T-helper 17 cell (primary cell): ENCODE results near the gene SCAF4. TPM values are rescaled to one million over a fixed set of nuclear protein-coding genes. Genes with fewer than 3 reads are reported as not detected.
"Not testable (repeated sequence)": the region's sequence is repeated elsewhere in the genome, so short reads cannot be mapped to it uniquely, and the experiment has no call there.

Source experiments
- ATAC-seq: fragments of 150-1000 bp; cut with Tn5 transposase; 2 replicates; pipeline ENCODE4 v1.10.0; 2021; ENCODE audit warnings: mild to moderate bottlenecking, moderate library complexity
- DNase-seq, 3 donors: peaks; one replicate each; pipeline versions ENCODE4 v3.0.0 to v3.0.0-alpha.2; 2020 to 2021
- H3K9me3 ChIP-seq: one replicate; pipeline ENCODE4 v1.7.0; 2013; ENCODE audit warnings: low read length, mild to moderate bottlenecking; ENCODE audit not compliant: control insufficient read depth, poor library complexity, severe bottlenecking
- H3K27ac Mint-ChIP-seq: one replicate; pipeline ENCODE4 v1.8.0; 2022; ENCODE audit warnings: mild to moderate bottlenecking, moderate library complexity, mixed read lengths
- H3K27me3 Mint-ChIP-seq: one replicate; pipeline ENCODE4 v1.8.0; 2022; ENCODE audit warnings: mixed read lengths
- H3K36me3 Mint-ChIP-seq: one replicate; pipeline ENCODE4 v1.8.0; 2022; ENCODE audit warnings: low read depth, mixed read lengths
- H3K4me1 Mint-ChIP-seq: one replicate; pipeline ENCODE4 v1.8.0; 2022; ENCODE audit warnings: mild to moderate bottlenecking, mixed read lengths
- H3K4me3 Mint-ChIP-seq: one replicate; pipeline ENCODE4 v1.8.0; 2022; ENCODE audit warnings: mild to moderate bottlenecking, moderate library complexity, mixed read lengths
- total RNA-seq, 4 donors: library from RNA in 2 of 4; stranded (reverse) in 2 of 4; gene quantifications; one replicate each; pipeline ENCODE4 v1.2.3 and lab custom pipeline; 2022 to 2026

The SCAF4 gene
- total RNA-seq, 2 donors from 2014 or later, result 53.8 to 61.3 TPM

GRCh38 chr21:31755027-31755426, 23.1 kb upstream of the SCAF4 start:
- H3K36me3 Mint-ChIP-seq, result no peaks in the 10 kb centered on the region
- ATAC-seq (no peak), DNase-seq (no peak)
- no peak overlapping the region for H3K4me3 Mint-ChIP-seq
- no peak overlapping the region for H3K27ac Mint-ChIP-seq
- H3K9me3 ChIP-seq, result no peaks in the 10 kb centered on the region
- no peaks in the 10 kb centered on the region for H3K27me3 Mint-ChIP-seq
- no peaks in the 10 kb centered on the region for H3K4me1 Mint-ChIP-seq

GRCh38 chr21:31754708-31754960, 22.7 kb upstream of the SCAF4 start:
- Mint-ChIP-seq H3K4me3 (no peak overlapping the region), H3K36me3 (no peaks in the 10 kb centered on the region), H3K4me1 (no peaks in the 10 kb centered on the region), H3K27me3 (no peaks in the 10 kb centered on the region), H3K27ac (no peak overlapping the region)
- ATAC-seq (no peak), DNase-seq (no peak)
- no peaks in the 10 kb centered on the region for H3K9me3 ChIP-seq

- no peaks in the 10 kb centered on the region for H3K4me1 Mint-ChIP-seq
- no peaks in the 10 kb centered on the region for H3K9me3 ChIP-seq
- no peak overlapping the region for H3K4me3 Mint-ChIP-seq
- DNase-seq (no peak), ATAC-seq (no peak)
- H3K27ac Mint-ChIP-seq, result no peak overlapping the region
- no peaks in the 10 kb centered on the region for H3K36me3 Mint-ChIP-seq
- no peaks in the 10 kb centered on the region for H3K27me3 Mint-ChIP-seq
Observed at GRCh38 chr21:31753949-31754707, 22.2 kb upstream of the SCAF4 start.

GRCh38 chr21:31752967-31753366, 21.0 kb upstream of the SCAF4 start:
- H3K27me3 Mint-ChIP-seq, result no peaks in the 10 kb centered on the region
- H3K36me3 Mint-ChIP-seq, result no peaks in the 10 kb centered on the region
- DNase-seq (no peak), ATAC-seq (no peak)
- no peak overlapping the region for H3K4me3 Mint-ChIP-seq
- no peaks in the 10 kb centered on the region for H3K9me3 ChIP-seq
- no peaks in the 10 kb centered on the region for H3K4me1 Mint-ChIP-seq
- no peak overlapping the region for H3K27ac Mint-ChIP-seq

- no peak overlapping the region for H3K4me3 Mint-ChIP-seq
- no peaks in the 10 kb centered on the region for H3K4me1 Mint-ChIP-seq
- no peaks in the 10 kb centered on the region for H3K9me3 ChIP-seq
- H3K36me3 Mint-ChIP-seq, result no peaks in the 10 kb centered on the region
- no peak for DNase-seq
- H3K27ac Mint-ChIP-seq, result no peak overlapping the region
- ATAC-seq, result no peak
- no peaks in the 10 kb centered on the region for H3K27me3 Mint-ChIP-seq
Observed at GRCh38 chr21:31752352-31752751, 20.4 kb upstream of the SCAF4 start.

- Mint-ChIP-seq H3K27ac (no peak overlapping the region), H3K27me3 (no peaks in the 10 kb centered on the region), H3K36me3 (peaks cover 2% of the 10 kb centered on the region), H3K4me1 (no peaks in the 10 kb centered on the region), H3K4me3 (no peak overlapping the region)
- no peaks in the 10 kb centered on the region for H3K9me3 ChIP-seq
- ATAC-seq (no peak), DNase-seq (no peak)
Observed at GRCh38 chr21:31750843-31751242, 18.9 kb upstream of the SCAF4 start.

- DNase-seq (no peak), ATAC-seq (no peak)
- Mint-ChIP-seq H3K4me3 (no peak overlapping the region), H3K27me3 (no peaks in the 10 kb centered on the region), H3K27ac (no peak overlapping the region), H3K4me1 (peaks cover 3% of the 10 kb centered on the region), H3K36me3 (peaks cover 2% of the 10 kb centered on the region)
- no peaks in the 10 kb centered on the region for H3K9me3 ChIP-seq
Observed at GRCh38 chr21:31744182-31744800, 12.4 kb upstream of the SCAF4 start.

- DNase-seq (no peak), ATAC-seq (no peak)
- H3K9me3 ChIP-seq, result no peaks in the 10 kb centered on the region
- H3K27me3 Mint-ChIP-seq, result no peaks in the 10 kb centered on the region
- no peak overlapping the region for H3K4me3 Mint-ChIP-seq
- peaks cover 3% of the 10 kb centered on the region for H3K4me1 Mint-ChIP-seq
- peaks cover 2% of the 10 kb centered on the region for H3K36me3 Mint-ChIP-seq
- H3K27ac Mint-ChIP-seq, result no peak overlapping the region
Observed at GRCh38 chr21:31743712-31744111, 11.8 kb upstream of the SCAF4 start.

- H3K36me3 Mint-ChIP-seq, result no peaks in the 10 kb centered on the region
- no peaks in the 10 kb centered on the region for H3K27me3 Mint-ChIP-seq
- no peaks in the 10 kb centered on the region for H3K9me3 ChIP-seq
- ATAC-seq, result no peak
- peaks cover 3% of the 10 kb centered on the region for H3K4me1 Mint-ChIP-seq
- no peak overlapping the region for H3K4me3 Mint-ChIP-seq
- H3K27ac Mint-ChIP-seq, result no peak overlapping the region
- no peak for DNase-seq
Observed at GRCh38 chr21:31741116-31741515, 9.2 kb upstream of the SCAF4 start.

GRCh38 chr21:31737586-31738397, 5.9 kb upstream of the SCAF4 start:
- H3K27me3 Mint-ChIP-seq, H3K27ac Mint-ChIP-seq: not testable (repeated sequence)

GRCh38 chr21:31735511-31735992, 3.6 kb upstream of the SCAF4 start:
- peak overlapping the region; percentile 11 for H3K27ac Mint-ChIP-seq
- H3K9me3 ChIP-seq, result no peaks in the 10 kb centered on the region
- H3K27me3 Mint-ChIP-seq, result no peaks in the 10 kb centered on the region
- peaks cover 3% of the 10 kb centered on the region for H3K4me1 Mint-ChIP-seq
- no peak overlapping the region for H3K4me3 Mint-ChIP-seq
- ATAC-seq, result no peak
- DNase-seq, result no peak
- H3K36me3 Mint-ChIP-seq, result no peaks in the 10 kb centered on the region

More at GRCh38 chr21:31737586-31738397, 5.9 kb upstream of the SCAF4 start:
- H3K9me3 ChIP-seq, H3K36me3 Mint-ChIP-seq, H3K4me3 Mint-ChIP-seq, DNase-seq, H3K4me1 Mint-ChIP-seq, ATAC-seq: not testable (repeated sequence)

- no peak overlapping the region for H3K27ac Mint-ChIP-seq
- no peaks in the 10 kb centered on the region for H3K36me3 Mint-ChIP-seq
- no peaks in the 10 kb centered on the region for H3K9me3 ChIP-seq
- H3K4me3 Mint-ChIP-seq, result no peak overlapping the region
- ATAC-seq (no peak), DNase-seq (no peak)
- peaks cover 4% of the 10 kb centered on the region for H3K4me1 Mint-ChIP-seq
- H3K27me3 Mint-ChIP-seq, result no peaks in the 10 kb centered on the region
Observed at GRCh38 chr21:31733551-31734149, 1.7 kb upstream of the SCAF4 start.
